ENCODE results near the gene FBLIM1.

DNA sequence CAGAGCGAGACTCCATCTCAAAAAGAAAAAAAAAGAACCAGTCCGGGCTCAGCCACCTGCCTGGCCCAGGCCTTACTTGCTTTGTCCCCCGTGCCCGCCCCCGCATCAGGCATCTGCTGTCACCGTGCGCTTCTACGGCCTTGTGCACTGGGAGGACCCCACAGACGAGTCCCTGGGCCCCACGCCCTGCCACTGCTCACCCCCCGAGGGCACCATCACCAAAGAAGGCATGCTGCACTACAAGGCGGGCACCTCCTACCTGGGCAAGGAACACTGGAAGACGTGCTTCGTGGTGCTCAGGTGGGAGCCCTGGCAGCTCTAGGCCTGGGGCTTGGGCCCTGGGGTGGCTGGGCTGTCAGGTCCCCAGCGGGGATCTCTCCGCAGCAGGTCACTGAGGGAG lies 28.2 kb upstream of the FBLIM1 start:
- no peak for TF ChIP-seq POLR2A (IDR thresholded peaks at IDR 0.05; ENCODE audit: low read depth, low read length)
- no peak for TF ChIP-seq POLR2AphosphoS5 (IDR thresholded peaks at IDR 0.05; ENCODE audit: low read depth, low read length)
- no peak for TF ChIP-seq SPI1 (IDR thresholded peaks at IDR 0.05; ENCODE audit: low read depth, low read length)
